Smooth muscle cell (in vitro differentiated cells): Measurements from ENCODE around the gene PLCD1. TPM values are rescaled to one million over a fixed set of nuclear protein-coding genes. Genes with fewer than 3 reads are reported as not detected.

Experiments
- DNase-seq: peaks from one replicate; lab custom pipeline; 2025; ENCODE audit not compliant: unreplicated experiment; lab: John Stamatoyannopoulos, UW
- H2AFZ ChIP-seq: fragments of 200-600 bp; sonication (generic); 2 replicates; pipeline ENCODE4 v1.6.0; 2016; ENCODE audit warnings: antibody characterized with exemption, low read depth, mild to moderate bottlenecking
- H3F3A ChIP-seq: fragments of 200-600 bp; sonication (generic); 2 replicates; pipeline ENCODE4 v1.6.0; 2017; ENCODE audit warnings: antibody characterized with exemption, low read depth
- H3K27ac ChIP-seq: fragments of 200-600 bp; sonication (generic); 2 replicates; pipeline ENCODE4 v1.5.1; 2016; ENCODE audit warnings: low read depth, mild to moderate bottlenecking
- H3K27me3 ChIP-seq: fragments of 200-600 bp; sonication (generic); 2 replicates; pipeline ENCODE4 v1.6.1; 2016; ENCODE audit warnings: low read depth, mild to moderate bottlenecking
- H3K36me3 ChIP-seq: fragments of 200-600 bp; sonication (generic); 2 replicates; pipeline ENCODE4 v1.5.1; 2016; ENCODE audit warnings: low read depth
- H3K4me1 ChIP-seq: fragments of 200-600 bp; sonication (generic); 2 replicates; pipeline ENCODE4 v1.5.1; 2016; ENCODE audit warnings: low read depth
- H3K4me2 ChIP-seq: fragments of 200-600 bp; sonication (generic); 2 replicates; pipeline ENCODE4 v1.6.0; 2016; ENCODE audit warnings: mild to moderate bottlenecking
- H3K4me3 ChIP-seq: fragments of 200-600 bp; sonication (generic); 2 replicates; pipeline ENCODE4 v1.5.1; 2016; ENCODE audit warnings: mild to moderate bottlenecking
- H3K79me2 ChIP-seq: fragments of 200-600 bp; sonication (generic); 2 replicates; pipeline ENCODE4 v1.6.0; 2016; ENCODE audit warnings: low read depth, mild to moderate bottlenecking
- H3K9ac ChIP-seq: fragments of 200-600 bp; sonication (generic); 2 replicates; pipeline ENCODE4 v1.6.0; 2016; ENCODE audit warnings: low read depth
- H3K9me3 ChIP-seq: fragments of 200-600 bp; sonication (generic); replicated peaks from 2 replicates; pipeline ENCODE4 v1.5.1; 2016; ENCODE audit warnings: low read depth
- H4K20me1 ChIP-seq: fragments of 200-600 bp; sonication (generic); 2 replicates; pipeline ENCODE4 v1.6.0; 2016; ENCODE audit warnings: low read depth
- WGBS: methylation state at CpG from one replicate; pipeline ENCODE4 v1.1.7; 2016; ENCODE audit warnings: low lambda C conversion rate; 5-methylcytosine and 5-hydroxymethylcytosine counted together
- polyA plus RNA-seq: library from polyadenylated mRNA; unstranded; fragments of >200 nt; fragmentation: Nextera tagmentation; extraction: Ambion mirVana; gene quantifications from 2 replicates; pipeline ENCODE4 v1.2.1, GENCODE V29; 2016
- total RNA-seq: library from RNA; depleted of rRNA; stranded (reverse); fragments of >200 nt; gene quantifications from 2 replicates; pipeline ENCODE4 v1.2.3, GENCODE V29; 2014
- TF ChIP-seq, protein P1 (sequence below): fragments of 200-600 bp; sonication (generic); IDR thresholded peaks from 2 replicates; pipeline ENCODE4 v1.5.1; 2017; ENCODE audit warnings: borderline replicate concordance, mild to moderate bottlenecking, antibody characterized with exemption; ENCODE audit not compliant: insufficient read depth, poor library complexity, severe bottlenecking

The PLCD1 gene
- total and polyA plus RNA-seq, 2 experiments from 2014 or later: 21.3 to 33.3 TPM

DNA sequence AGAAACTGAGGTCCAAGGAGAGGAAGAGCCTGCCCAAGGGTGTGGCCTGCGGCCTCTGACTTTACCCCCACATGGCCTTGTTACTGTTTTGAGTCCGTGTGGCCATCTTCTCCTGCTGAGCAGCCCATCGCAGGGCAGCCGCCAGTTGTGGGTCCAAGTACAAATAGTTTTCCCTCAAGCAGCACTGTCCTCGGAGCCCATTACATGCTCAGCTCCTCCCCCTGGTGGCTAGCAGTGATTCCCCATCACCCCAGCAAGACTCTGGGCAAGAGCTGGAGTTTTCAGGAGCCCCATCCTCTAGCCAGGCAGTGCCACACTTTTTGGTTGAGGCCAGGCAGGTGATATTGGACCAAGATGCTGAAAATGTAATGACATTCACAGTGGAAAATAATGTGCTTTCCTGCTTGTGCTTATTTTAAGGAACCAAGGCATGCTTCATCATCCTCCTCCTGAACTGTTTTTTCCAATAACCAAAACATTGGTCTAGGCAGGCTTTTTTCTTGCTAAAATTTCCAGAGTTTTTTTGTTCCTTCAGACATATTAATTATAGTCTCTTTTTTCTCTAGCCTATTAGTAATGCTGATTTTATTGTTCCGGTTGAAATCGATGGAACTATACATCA lies 62.1 kb downstream of the PLCD1 start:
- H3K79me2 ChIP-seq: no peaks in the 10 kb centered on the region
- no peak overlapping the region for H3K4me2 ChIP-seq
- no peaks in the 10 kb centered on the region for H3K36me3 ChIP-seq
- no peaks in the 10 kb centered on the region for H3K27me3 ChIP-seq
- peaks cover 8% of the 10 kb centered on the region for H3F3A ChIP-seq
- WGBS: 50% methylated on average over 7 of the region's 7 CpGs
- TF ChIP-seq, protein P1, sequence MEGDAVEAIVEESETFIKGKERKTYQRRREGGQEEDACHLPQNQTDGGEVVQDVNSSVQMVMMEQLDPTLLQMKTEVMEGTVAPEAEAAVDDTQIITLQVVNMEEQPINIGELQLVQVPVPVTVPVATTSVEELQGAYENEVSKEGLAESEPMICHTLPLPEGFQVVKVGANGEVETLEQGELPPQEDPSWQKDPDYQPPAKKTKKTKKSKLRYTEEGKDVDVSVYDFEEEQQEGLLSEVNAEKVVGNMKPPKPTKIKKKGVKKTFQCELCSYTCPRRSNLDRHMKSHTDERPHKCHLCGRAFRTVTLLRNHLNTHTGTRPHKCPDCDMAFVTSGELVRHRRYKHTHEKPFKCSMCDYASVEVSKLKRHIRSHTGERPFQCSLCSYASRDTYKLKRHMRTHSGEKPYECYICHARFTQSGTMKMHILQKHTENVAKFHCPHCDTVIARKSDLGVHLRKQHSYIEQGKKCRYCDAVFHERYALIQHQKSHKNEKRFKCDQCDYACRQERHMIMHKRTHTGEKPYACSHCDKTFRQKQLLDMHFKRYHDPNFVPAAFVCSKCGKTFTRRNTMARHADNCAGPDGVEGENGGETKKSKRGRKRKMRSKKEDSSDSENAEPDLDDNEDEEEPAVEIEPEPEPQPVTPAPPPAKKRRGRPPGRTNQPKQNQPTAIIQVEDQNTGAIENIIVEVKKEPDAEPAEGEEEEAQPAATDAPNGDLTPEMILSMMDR: peak; percentile 77
- DNase-seq: no peak
- H3K4me1 ChIP-seq: peaks cover 12% of the 10 kb centered on the region
- no peak overlapping the region for H3K4me3 ChIP-seq
- no peaks in the 10 kb centered on the region for H4K20me1 ChIP-seq
- H2AFZ ChIP-seq: no peak overlapping the region
- H3K9ac ChIP-seq: no peak overlapping the region
- H3K9me3 ChIP-seq: no peaks in the 10 kb centered on the region
- no peak overlapping the region for H3K27ac ChIP-seq

- DNase-seq: no peak
These were observed 64.7 kb downstream of the PLCD1 start for GRCh38 chr3:37964716-37965115.

DNA sequence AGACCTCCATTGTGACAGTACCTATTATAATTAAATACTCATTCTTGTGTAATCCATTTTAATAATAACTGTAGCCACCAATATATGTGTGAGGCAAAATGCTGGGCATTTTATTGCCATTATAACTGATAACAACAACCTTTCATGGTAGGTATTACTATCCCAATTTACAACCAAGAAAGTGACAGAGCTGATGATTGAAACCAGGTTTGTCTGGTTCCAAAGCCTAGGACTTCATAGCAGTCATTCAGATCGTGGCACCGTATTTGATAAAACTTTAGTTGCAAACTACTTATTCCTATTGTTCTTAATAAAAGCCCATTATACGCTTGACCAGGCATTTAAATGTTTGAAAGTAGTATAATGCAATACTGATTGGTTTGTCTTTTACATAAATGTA lies 65.3 kb downstream of the PLCD1 start:
- no peaks in the 10 kb centered on the region for H3K9me3 ChIP-seq
- H2AFZ ChIP-seq: no peak overlapping the region
- H3K9ac ChIP-seq: no peak overlapping the region
- H3K4me1 ChIP-seq: peaks cover 22% of the 10 kb centered on the region
- peak overlapping the region; percentile 7 for H3K4me3 ChIP-seq
- no peaks in the 10 kb centered on the region for H4K20me1 ChIP-seq
- no peak overlapping the region for H3K4me2 ChIP-seq
- WGBS: 89% methylated on average over 3 of the region's 3 CpGs
- H3K27ac ChIP-seq: no peak overlapping the region
- no peaks in the 10 kb centered on the region for H3K27me3 ChIP-seq
- peaks cover 12% of the 10 kb centered on the region for H3F3A ChIP-seq
- H3K36me3 ChIP-seq: no peaks in the 10 kb centered on the region
- DNase-seq: no peak
- TF ChIP-seq, protein P1: no peak
- no peaks in the 10 kb centered on the region for H3K79me2 ChIP-seq

More at GRCh38 chr3:37964716-37965115, 64.7 kb downstream of the PLCD1 start:
- Histone ChIP-seq H3K9me3 (no peaks in the 10 kb centered on the region), H2AFZ (no peak overlapping the region), H3K79me2 (no peaks in the 10 kb centered on the region), H3K27me3 (no peaks in the 10 kb centered on the region), H4K20me1 (no peaks in the 10 kb centered on the region), H3K27ac (no peak overlapping the region), H3K36me3 (no peaks in the 10 kb centered on the region), H3K9ac (no peak overlapping the region), H3K4me2 (no peak overlapping the region), H3K4me1 (peaks cover 22% of the 10 kb centered on the region), H3F3A (peaks cover 12% of the 10 kb centered on the region), H3K4me3 (peak overlapping the region; percentile 7)
- TF ChIP-seq, protein P1: no peak
- WGBS: 91% methylated on average over 1 of the region's 1 CpG

GRCh38 chr3:37963635-37964034 lies 65.8 kb downstream of the PLCD1 start:
- Histone ChIP-seq H3K9ac (peak overlapping the region; percentile 47), H3K27ac (peak overlapping the region; percentile 88), H3K79me2 (no peaks in the 10 kb centered on the region), H4K20me1 (no peaks in the 10 kb centered on the region), H3K9me3 (no peaks in the 10 kb centered on the region), H3K4me2 (no peak overlapping the region), H3K36me3 (no peaks in the 10 kb centered on the region), H3K4me1 (peaks cover 22% of the 10 kb centered on the region), H3K27me3 (no peaks in the 10 kb centered on the region), H3K4me3 (no peak overlapping the region), H2AFZ (no peak overlapping the region), H3F3A (peaks cover 12% of the 10 kb centered on the region)
- TF ChIP-seq, protein P1: no peak
- no peak for DNase-seq
- 72% methylated on average over 3 of the region's 3 CpGs for whole genome bisulfite sequencing
